Lung (tissue), 12 donors: Measurements from ENCODE around the gene ACTR8. TPM values are rescaled to one million over a fixed set of nuclear protein-coding genes. Genes with fewer than 3 reads are reported as not detected.

Experiments
- ATAC-seq: fragments of 200-7000 bp; cut with Tn5 transposase; one replicate; pipeline ENCODE4 v1.9.1; 2020; ENCODE audit warnings: moderate number of reproducible peaks; ENCODE audit not compliant: insufficient read depth, low FRiP score
- DNase-seq, 3 donors: peaks; one replicate each; pipeline ENCODE4 v3.0.0-alpha.2; 2013 to 2017
- H3K27ac ChIP-seq, 2 donors: one replicate each; pipeline ENCODE4 v1.5.1; 2013; ENCODE audit warnings: mild to moderate bottlenecking in 2 of 2, moderate library complexity in 2 of 2, control low read depth in 1 of 2, inconsistent platforms in 1 of 2, low read depth in 1 of 2, low read length in 1 of 2
- H3K27me3 ChIP-seq, 3 donors: one replicate each; pipeline ENCODE4 v1.5.1; 2013; ENCODE audit warnings: low read length in 2 of 3; ENCODE audit not compliant: control insufficient read depth in 3 of 3, insufficient read depth in 3 of 3
- H3K36me3 ChIP-seq, 4 donors: one replicate each; pipeline ENCODE4 v1.5.1; 2013; ENCODE audit warnings: low read length in 4 of 4, mild to moderate bottlenecking in 1 of 4, moderate library complexity in 1 of 4; ENCODE audit not compliant: control insufficient read depth in 4 of 4, insufficient read depth in 4 of 4
- H3K4me1 ChIP-seq, 5 donors: one replicate each; pipeline ENCODE4 v1.5.1; 2013; ENCODE audit warnings: low read length in 5 of 5, mild to moderate bottlenecking in 2 of 5, moderate library complexity in 1 of 5; ENCODE audit not compliant: control insufficient read depth in 5 of 5, insufficient read depth in 5 of 5
- H3K4me3 ChIP-seq: one replicate; pipeline ENCODE4 v1.5.1; 2013; ENCODE audit warnings: mild to moderate bottlenecking, control low read depth, moderate library complexity
- H3K9ac ChIP-seq, 2 donors: one replicate each; pipeline ENCODE4 v1.5.1; 2013; ENCODE audit warnings: low read length in 2 of 2, control low read depth in 1 of 2; ENCODE audit not compliant: insufficient read depth in 1 of 2
- H3K9me3 ChIP-seq, 4 donors: one replicate each; pipeline ENCODE4 v1.5.1; 2013; ENCODE audit warnings: low read length in 3 of 4, mild to moderate bottlenecking in 1 of 4, moderate library complexity in 1 of 4; ENCODE audit not compliant: control insufficient read depth in 4 of 4, insufficient read depth in 3 of 4
- WGBS, 2 donors: extraction: QIAGEN DNeasy Blood & Tissue Kit; methylation state at CpG; one replicate each; pipeline ENCODE4 v1.1.7; 2013; 5-methylcytosine and 5-hydroxymethylcytosine counted together
- polyA plus RNA-seq, 2 donors: library from polyadenylated mRNA; stranded (reverse); fragments of 200-250 nt; gene quantifications; one replicate each; pipeline ENCODE4 v1.2.1, GENCODE V29; 2013
- total RNA-seq, 2 donors: library from RNA; depleted of rRNA in 1 of 2; stranded (reverse); fragments of >200 nt in 1 of 2; gene quantifications; one replicate each; pipeline ENCODE4 v1.2.1, GENCODE V29; 2014 to 2021
- TF ChIP-seq, protein P1 (sequence below): IDR thresholded peaks from 2 replicates; pipeline ENCODE4 v1.5.1; 2012; ENCODE audit warnings: mild to moderate bottlenecking; ENCODE audit errors: control extremely low read depth, extremely low read depth
- donor health status: control.
- donor health status: control.
- donor health status: Bipolar disorder and iron deficiency.
- donor health status: healthy.
- donor health status: DM: yes; HTN: yes; CAD: no.

ACTR8 gene
- total and polyA plus RNA-seq, 4 donors, result 12.4 to 28.8 (median 21.0) TPM

- Histone ChIP-seq H3K36me3 (peaks cover 19 to 51% (median 33%) of the 10 kb centered on the region in 4 donors), H3K4me1 (peaks cover 0 to 15% (median 6%) of the 10 kb centered on the region in 5 donors), H3K9ac (peak overlapping the region; percentile 79 to 85), H3K4me3 (peak overlapping the region; percentile 21), H3K27ac (peak overlapping the region in 1 of 2 donors; percentile 33), H3K9me3 (no peaks in the 10 kb centered on the region), H3K27me3 (no peaks in the 10 kb centered on the region)
- TF ChIP-seq, protein P1, sequence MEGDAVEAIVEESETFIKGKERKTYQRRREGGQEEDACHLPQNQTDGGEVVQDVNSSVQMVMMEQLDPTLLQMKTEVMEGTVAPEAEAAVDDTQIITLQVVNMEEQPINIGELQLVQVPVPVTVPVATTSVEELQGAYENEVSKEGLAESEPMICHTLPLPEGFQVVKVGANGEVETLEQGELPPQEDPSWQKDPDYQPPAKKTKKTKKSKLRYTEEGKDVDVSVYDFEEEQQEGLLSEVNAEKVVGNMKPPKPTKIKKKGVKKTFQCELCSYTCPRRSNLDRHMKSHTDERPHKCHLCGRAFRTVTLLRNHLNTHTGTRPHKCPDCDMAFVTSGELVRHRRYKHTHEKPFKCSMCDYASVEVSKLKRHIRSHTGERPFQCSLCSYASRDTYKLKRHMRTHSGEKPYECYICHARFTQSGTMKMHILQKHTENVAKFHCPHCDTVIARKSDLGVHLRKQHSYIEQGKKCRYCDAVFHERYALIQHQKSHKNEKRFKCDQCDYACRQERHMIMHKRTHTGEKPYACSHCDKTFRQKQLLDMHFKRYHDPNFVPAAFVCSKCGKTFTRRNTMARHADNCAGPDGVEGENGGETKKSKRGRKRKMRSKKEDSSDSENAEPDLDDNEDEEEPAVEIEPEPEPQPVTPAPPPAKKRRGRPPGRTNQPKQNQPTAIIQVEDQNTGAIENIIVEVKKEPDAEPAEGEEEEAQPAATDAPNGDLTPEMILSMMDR, result no peak
- DNase-seq, result peak in 1 of 3 donors; percentile 13
- WGBS, 2 donors, result 65 to 78% methylated on average over 10 of the region's 10 CpGs
- ATAC-seq, result no peak
Observed at GRCh38 chr3:53880396-53881345, 1.3 kb downstream of the ACTR8 start.

DNA sequence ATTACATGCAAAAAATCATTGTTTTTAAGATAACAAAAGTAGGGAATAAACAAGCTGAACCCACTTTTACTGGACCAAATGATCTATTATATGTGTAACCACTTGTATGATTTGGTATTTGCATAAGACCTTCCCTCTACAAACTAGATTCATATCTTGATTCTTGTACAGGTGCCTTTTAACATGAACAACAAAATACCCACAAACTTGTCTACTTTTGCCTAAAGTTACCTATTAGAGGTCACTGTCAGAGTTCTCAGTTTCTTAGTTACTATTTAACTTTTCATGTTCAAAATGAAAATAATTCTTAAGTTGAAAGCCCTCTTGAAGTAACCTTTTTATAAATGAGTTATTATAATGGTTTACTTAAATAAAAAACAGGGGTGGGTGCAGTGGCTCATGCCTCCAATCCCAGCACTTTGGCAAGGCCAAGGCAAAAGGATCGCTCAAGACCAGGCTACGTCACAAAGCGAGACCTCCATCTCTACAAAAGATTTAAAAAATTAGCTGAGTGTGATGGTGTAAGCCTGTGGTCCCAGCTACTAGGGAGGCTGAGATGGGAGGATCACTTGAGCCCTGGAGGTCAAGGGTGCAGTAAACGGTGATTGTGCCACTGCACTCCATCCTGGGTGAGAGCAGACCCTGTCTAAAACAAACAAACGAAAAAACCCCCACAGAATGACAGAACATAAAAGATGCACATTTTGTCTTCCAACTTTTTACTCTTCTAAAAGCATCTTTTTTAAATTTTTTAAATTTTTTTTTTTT lies 16.0 kb downstream of the ACTR8 start:
- Histone ChIP-seq H3K27ac (no peak overlapping the region), H3K4me1 (peaks cover 0 to 2% (median 0%) of the 10 kb centered on the region in 5 donors), H3K27me3 (no peaks in the 10 kb centered on the region), H3K4me3 (no peak overlapping the region), H3K36me3 (peaks cover 25 to 40% (median 36%) of the 10 kb centered on the region in 4 donors), H3K9me3 (no peaks in the 10 kb centered on the region), H3K9ac (no peak overlapping the region)
- TF ChIP-seq, protein P1, result no peak
- no peak for DNase-seq
- no peak for ATAC-seq
- 91% methylated on average over 5 of the region's 5 CpGs for WGBS, 2 donors

- H3K9me3 ChIP-seq, result no peaks in the 10 kb centered on the region
- no peak overlapping the region for H3K27ac ChIP-seq
- WGBS, 2 donors, result 90 to 93% methylated on average over 1 of the region's 1 CpG
- ATAC-seq (no peak), DNase-seq (no peak)
- H3K36me3 ChIP-seq, result peaks cover 13 to 31% (median 23%) of the 10 kb centered on the region in 4 donors
- TF ChIP-seq, protein P1, result no peak
- peaks cover 0 to 4% (median 0%) of the 10 kb centered on the region in 5 donors for H3K4me1 ChIP-seq
- no peak overlapping the region for H3K4me3 ChIP-seq
- H3K27me3 ChIP-seq, result no peaks in the 10 kb centered on the region
- no peak overlapping the region for H3K9ac ChIP-seq
Observed at GRCh38 chr3:53863145-53863544, 18.8 kb downstream of the ACTR8 start.
